ENCODE data around the gene ARHGAP27.

ARHGAP27 gene

DNA sequence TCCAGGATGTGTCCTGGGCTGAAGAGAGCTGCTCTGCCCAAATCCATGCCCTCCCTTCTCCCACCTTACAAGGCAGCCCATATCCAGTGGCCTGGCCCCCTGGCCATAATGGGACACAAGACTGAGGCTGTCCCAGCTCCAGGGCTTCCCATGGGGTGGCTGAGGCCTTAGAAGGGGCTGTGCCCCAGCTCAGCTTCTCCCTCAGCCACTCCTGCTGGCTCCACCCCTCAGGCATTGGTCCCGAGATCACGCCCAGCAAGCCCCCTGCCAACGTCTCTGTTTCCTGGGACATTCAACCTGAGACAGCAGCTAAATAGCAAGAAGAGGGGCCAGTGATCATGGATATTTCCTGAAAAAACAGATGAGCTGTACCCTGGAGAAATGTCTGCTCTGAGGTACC, 43.3 kb downstream of the ARHGAP27 start:
- in situ Hi-C loops (cut with HindIII; ENCODE audit: low sequenced_read_pairs) = loop anchor here (10.0 kb wide), 1 partner anchor 175 kb away; no protein-coding TSS in a partner anchor

DNA sequence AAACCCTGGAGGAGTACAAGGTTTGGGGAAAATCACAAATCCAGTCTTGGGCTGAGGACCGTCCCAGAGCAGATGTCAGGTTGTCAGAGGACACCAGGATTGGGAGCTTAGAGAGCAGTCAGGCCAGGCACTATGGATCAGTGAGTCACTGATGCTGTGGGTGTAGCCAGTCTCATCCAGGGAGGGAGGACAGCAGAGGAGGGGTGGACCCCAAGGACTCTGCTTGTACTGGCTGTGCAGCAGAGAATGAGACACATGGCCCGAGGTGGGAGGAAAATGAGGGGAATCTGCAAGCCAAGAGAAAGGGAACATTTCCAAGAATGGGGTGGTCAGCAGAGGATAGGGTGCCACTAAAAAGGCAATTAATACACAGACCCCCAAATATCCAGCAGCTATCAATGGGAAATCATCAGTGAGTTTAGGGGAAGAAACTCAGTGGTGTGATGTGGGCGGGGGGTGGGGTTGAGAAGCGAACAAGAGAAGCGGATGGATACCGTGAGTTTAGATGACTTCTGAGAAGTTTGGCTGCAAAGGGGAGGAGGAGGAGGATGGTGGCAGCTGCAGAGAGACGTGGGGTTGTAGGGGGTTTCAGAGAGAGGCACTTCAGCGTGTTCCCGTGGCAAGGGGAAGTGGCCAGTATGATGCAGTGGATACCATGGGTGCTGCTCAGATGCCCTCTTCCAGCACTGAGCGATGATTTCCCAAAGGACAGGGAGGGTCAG, 43.9 kb downstream of the ARHGAP27 start:
- in situ Hi-C loops (cut with HindIII; ENCODE audit: low sequenced_read_pairs) = loop anchor here (10.0 kb wide), 1 partner anchor 174 kb away; no protein-coding TSS in a partner anchor

DNA sequence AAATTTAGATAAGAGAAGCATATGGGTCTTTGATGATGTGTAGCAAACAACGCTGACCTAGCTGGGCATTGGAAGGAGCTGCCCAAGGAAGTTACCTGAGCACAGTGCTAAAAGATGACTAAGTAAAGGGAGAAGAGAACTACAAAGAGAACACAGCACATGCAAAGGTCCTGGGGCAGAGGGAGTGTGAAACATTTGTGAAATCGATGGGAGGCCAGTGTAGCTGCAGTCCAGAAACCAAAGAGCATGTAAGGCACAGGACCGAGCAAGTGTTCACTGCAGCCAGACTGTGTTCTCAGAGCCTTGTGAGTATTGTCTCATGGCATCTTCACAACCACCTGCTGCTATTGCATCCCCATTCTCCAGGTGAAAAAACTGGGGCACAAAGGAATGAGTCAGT, 44.9 kb downstream of the ARHGAP27 start:
- in situ Hi-C loops (cut with HindIII; ENCODE audit: low sequenced_read_pairs) = loop anchor here (10.0 kb wide), 1 partner anchor 173 kb away; no protein-coding TSS in a partner anchor

DNA sequence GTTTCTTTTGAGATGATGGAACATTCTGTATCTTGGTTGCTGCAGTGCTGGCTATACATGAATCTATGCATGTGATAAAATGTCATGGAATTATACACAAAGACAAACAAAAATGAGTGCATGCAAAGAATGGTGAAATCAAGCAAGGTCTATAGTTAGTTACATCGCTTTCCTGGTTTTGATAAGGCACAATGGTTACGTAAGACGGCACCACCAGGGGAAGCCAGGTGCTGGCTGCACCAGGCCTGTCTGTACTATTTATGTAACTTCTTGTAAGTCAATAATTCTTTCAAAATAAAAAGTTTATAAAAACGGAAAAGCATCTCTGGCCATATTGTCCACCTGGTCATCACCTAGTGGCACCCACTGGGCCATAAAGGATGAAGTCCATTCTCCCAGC, 46.5 kb downstream of the ARHGAP27 start:
- in situ Hi-C loops (cut with HindIII; ENCODE audit: low sequenced_read_pairs) = loop anchor here (10.0 kb wide), 1 partner anchor 171 kb away; no protein-coding TSS in a partner anchor

DNA sequence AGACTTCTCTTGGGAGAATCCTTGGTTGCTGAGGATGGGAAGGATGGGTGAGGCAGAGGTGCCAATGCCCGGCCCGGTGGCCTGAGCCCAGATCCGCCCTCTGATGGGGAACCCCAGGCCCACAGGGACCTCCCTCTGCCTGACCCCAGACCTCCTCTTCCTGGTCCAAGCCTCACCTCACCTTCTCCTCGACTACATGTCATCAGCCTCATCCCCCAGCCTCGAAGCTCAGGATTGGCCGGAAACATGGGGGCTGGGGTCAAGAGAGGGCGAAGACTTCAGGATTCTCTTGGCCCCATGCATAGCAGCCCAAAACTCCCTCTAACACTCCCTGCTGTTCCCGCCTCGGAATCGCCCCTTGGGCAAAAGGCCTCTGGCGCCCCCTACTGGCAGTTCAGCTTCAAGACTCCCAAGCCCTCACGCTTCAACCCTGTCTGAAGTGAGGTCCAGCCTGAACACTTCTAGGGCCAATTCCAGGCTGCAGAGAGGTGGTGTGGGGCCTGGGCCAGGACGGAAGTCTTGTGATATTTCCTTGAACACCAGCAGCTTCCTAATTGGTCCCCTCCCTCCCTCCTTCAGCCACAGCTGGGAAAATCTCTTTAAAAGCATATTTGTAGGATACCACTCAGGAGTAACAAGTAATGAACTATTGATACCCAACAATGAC, 47.2 kb downstream of the ARHGAP27 start:
- in situ Hi-C loops (cut with HindIII; ENCODE audit: low sequenced_read_pairs) = loop anchor here (10.0 kb wide), 1 partner anchor 171 kb away; no protein-coding TSS in a partner anchor

DNA sequence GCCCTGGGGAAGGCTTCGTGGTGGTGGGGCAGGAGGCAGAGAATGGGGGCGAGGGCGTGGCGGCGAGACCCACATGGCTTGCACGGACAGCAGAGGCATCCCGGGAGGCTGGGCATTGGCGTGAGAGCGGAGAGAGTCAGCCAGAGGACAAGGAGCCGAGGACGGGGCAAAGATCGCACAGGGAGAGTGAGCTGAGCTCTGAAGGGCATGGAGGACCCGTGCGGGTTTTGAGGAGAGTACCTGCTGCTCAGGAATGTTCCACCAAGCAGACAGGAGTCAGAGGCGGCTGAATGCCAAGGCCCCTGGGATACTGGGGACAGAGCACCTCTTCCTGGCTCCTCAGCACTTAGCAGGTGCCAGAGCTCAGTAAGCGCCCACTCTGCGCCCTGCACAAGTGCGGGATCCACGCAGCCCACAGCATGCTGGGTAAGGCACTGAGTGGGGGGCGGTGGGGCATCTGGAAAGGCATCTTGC, 47.8 kb downstream of the ARHGAP27 start:
- in situ Hi-C loops (cut with HindIII; ENCODE audit: low sequenced_read_pairs) = loop anchor here (10.0 kb wide), 1 partner anchor 170 kb away; no protein-coding TSS in a partner anchor

DNA sequence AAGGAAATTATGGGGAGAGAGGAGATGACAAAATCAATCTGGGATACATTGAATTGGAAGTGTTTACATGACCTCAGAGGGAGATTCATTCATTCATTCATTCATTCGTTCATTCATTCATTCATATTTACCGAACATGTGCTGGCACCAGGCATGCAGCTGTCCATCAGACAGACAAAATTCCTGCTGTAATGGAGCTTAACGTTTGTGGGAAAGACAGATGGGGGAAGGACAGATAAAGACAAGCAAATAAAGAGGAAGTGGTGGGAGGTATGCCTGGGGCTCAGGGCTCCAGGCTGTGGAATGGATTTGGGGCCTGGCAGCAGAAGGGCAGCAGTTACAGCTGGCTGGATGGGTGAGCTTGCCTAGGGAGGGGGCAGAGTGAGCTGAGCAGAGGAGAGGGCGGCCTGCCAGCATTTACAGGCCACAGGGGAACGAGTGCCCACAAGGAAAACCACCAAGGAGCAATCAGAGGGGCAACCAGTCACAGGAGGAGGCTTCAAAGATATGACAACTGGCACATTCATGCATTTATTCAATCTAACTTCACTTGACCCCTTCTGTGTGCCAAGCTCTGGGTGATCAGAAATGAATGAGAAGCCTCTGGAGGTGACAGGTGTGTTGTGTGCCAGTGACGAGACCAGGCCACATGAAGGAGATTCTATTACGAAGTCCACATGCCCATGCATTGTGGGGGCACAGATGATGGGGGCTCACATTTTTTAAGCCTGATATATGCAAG, 48.5 kb downstream of the ARHGAP27 start:
- in situ Hi-C loops (cut with HindIII; ENCODE audit: low sequenced_read_pairs) = loop anchor here (10.0 kb wide), 1 partner anchor 169 kb away; no protein-coding TSS in a partner anchor

DNA sequence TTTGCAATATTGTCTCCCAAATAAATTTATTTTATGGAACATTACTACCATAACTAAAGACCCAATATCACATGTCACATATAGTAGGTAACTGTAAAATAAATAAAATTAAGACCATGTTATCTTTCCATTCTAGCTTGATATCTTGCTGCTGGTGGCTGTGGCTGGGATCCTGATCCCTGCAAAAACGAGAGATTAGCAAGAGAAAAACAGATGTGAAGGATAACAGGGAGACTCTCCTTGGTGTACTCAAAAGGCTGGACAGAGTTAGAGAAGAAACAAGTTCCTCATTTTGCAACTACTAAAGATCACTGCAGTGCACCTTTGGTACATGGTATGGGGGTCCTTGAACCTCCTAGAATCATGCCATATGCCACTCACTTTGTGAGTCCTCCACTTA, 49.7 kb downstream of the ARHGAP27 start:
- in situ Hi-C loops (cut with HindIII; ENCODE audit: low sequenced_read_pairs) = loop anchor here (10.0 kb wide), 1 partner anchor 168 kb away; no protein-coding TSS in a partner anchor

DNA sequence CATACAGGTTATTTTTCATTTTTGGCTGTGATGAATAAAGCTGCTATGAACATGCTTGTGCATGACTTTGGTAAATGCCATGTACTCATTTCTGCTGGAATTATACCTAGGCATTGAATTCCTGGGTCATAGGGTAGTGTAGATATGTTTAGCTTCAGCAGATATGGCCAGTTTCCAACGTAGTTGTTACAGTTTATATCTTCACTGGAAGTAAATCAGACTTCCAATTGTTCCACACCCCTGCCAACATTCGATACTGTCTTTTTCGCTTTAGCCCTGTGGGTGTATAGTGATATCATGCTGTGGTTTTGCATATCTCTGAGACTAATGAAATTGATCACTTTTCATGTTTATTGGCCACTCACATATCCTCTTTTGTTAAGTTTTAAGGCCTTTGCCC, 50.4 kb downstream of the ARHGAP27 start:
- in situ Hi-C loops (cut with HindIII; ENCODE audit: low sequenced_read_pairs) = loop anchor here (10.0 kb wide), 1 partner anchor 167 kb away; no protein-coding TSS in a partner anchor

DNA sequence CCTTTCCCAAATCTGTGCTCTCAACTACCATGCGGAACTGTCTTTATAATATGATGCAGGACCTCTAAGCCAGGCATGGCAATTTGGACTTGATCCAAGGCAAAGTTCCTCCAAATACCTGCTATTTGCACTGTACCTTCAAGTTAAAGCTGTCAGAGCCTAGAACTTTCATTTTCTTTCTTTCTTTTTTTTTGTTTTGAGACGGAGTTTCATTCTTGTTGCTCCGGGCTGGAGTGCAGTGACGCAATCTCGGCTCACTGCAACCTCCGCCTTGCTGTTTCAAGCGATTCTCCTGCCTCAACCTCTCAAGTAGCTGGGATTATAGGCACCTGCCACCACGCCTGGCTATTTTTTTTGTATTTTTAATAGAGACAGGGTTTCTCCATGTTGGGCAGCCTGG, 51.7 kb downstream of the ARHGAP27 start:
- in situ Hi-C loops (cut with HindIII; ENCODE audit: low sequenced_read_pairs) = loop anchor here (10.0 kb wide), 1 partner anchor 166 kb away; no protein-coding TSS in a partner anchor

- in situ Hi-C loops (cut with HindIII; ENCODE audit: low sequenced_read_pairs) = loop anchor here (10.0 kb wide), 1 partner anchor 165 kb away; no protein-coding TSS in a partner anchor
These were observed 52.5 kb downstream of the ARHGAP27 start for GRCh38 chr17:45380046-45380765.

GRCh38 chr17:45377401-45377800, 55.3 kb downstream of the ARHGAP27 start:
- in situ Hi-C loops (cut with HindIII; ENCODE audit: low sequenced_read_pairs) = no loop called here

DNA sequence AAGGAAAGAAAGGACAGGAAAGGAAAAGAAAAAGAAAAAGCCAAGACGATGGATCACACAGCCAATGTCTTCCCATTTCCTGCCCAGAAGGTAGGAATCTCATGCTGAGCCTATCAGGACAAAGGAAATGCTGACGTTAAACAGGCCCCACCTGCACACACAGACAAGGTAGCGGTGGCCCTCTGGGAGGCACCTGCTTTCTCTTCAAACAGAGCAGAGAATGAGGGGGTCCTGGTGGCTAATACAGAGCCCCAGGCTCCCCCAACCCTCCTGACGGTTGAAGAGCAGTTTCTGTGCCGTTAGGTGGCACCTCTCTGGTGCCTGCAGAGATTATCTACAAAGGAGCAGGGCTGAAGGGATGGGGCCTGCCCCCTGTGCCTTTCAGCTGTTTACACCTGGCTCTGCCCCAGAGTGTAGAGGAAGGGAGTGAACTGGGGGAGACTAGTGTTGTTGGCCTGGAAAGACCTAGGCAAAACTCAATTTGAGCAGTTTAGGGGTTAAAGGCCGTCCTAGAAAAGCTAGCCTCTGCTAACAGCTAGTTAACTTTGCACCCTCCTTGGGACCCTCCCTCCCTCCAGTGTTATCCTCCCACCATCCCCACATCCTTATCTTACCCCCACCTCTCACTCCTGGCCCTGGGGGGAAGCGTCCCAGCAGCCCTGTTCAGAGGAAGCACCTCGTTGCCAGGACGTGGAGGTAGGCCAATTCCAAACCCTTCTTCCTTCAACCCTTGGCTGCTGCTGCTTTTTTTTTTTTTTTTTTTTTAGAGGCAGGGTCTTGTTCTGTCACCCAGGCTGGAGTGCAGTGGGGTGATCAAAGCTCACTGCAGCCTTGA, 56.3 kb downstream of the ARHGAP27 start:
- in situ Hi-C loops (cut with HindIII; ENCODE audit: low sequenced_read_pairs) = no loop called here

- in situ Hi-C loops (cut with HindIII; ENCODE audit: low sequenced_read_pairs) = no loop called here
These were observed 58.2 kb downstream of the ARHGAP27 start for GRCh38 chr17:45374501-45374900.

GRCh38 chr17:45372325-45372869, 60.3 kb downstream of the ARHGAP27 start:
- in situ Hi-C loops (cut with HindIII; ENCODE audit: low sequenced_read_pairs) = no loop called here

- in situ Hi-C loops (cut with HindIII; ENCODE audit: low sequenced_read_pairs) = no loop called here
These were observed 61.0 kb downstream of the ARHGAP27 start for GRCh38 chr17:45371414-45372324.

DNA sequence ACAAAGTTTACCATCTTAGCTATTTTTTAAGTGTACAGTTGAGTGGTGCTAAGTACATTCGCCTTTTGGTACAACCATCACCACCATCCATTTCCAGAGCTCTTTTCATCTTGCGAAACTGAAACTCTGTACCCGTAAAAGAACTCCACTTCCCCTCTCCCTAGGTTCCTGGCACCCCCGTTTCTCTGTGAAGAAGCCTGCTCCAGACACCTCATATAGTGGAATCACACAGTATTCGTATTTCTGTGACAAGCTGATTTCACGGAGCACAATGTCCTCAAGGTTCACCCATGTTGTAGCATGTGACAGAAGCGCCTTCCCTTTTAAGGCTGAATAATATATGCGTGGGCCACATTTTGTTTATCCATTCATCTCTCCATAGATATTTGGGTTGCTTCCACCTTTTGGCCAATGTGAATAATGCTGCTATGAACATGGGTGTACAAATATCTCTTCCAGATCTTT, 61.7 kb downstream of the ARHGAP27 start:
- in situ Hi-C loops (cut with HindIII; ENCODE audit: low sequenced_read_pairs) = no loop called here

GRCh38 chr17:45369421-45369820, 63.2 kb downstream of the ARHGAP27 start:
- in situ Hi-C loops (cut with HindIII; ENCODE audit: low sequenced_read_pairs) = no loop called here

All from DLD1 (cell line).